ENCODE data around the gene YES1. TPM values are rescaled to one million over a fixed set of nuclear protein-coding genes. Genes with fewer than 3 reads are reported as not detected.

The YES1 gene
- total RNA-seq, 2 donors from 2014 or later: 41.2 to 50.4 TPM

GRCh38 chr18:711310-711656, 100.8 kb downstream of the YES1 start:
- ATAC-seq (ENCODE audit: insufficient number of reproducible peaks, low FRiP score, low read depth) (no peak), DNase-seq (ENCODE audit: low spot score) (no peak)
- TF ChIP-seq, protein P1, sequence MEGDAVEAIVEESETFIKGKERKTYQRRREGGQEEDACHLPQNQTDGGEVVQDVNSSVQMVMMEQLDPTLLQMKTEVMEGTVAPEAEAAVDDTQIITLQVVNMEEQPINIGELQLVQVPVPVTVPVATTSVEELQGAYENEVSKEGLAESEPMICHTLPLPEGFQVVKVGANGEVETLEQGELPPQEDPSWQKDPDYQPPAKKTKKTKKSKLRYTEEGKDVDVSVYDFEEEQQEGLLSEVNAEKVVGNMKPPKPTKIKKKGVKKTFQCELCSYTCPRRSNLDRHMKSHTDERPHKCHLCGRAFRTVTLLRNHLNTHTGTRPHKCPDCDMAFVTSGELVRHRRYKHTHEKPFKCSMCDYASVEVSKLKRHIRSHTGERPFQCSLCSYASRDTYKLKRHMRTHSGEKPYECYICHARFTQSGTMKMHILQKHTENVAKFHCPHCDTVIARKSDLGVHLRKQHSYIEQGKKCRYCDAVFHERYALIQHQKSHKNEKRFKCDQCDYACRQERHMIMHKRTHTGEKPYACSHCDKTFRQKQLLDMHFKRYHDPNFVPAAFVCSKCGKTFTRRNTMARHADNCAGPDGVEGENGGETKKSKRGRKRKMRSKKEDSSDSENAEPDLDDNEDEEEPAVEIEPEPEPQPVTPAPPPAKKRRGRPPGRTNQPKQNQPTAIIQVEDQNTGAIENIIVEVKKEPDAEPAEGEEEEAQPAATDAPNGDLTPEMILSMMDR (IDR thresholded peaks at IDR 0.05): no peak

GRCh38 chr18:710418-711300, 101.4 kb downstream of the YES1 start:
- DNase-seq (ENCODE audit: low spot score) (no peak), ATAC-seq (ENCODE audit: insufficient number of reproducible peaks, low FRiP score, low read depth) (no peak)
- Histone ChIP-seq H3K4me3 (peak overlapping the region; percentile 93), H3K9me3 (no peaks in the 10 kb centered on the region), H3K27ac (no peak overlapping the region), H3K4me1 (ENCODE audit: control insufficient read depth in 1 of 2, low read depth in 2 of 2) (peaks cover 0 to 11% of the 10 kb centered on the region in 2 donors), H3K27me3 (replicated peaks; ENCODE audit: insufficient read depth) (no peaks in the 10 kb centered on the region), H3K36me3 (no peaks in the 10 kb centered on the region)
- TF ChIP-seq, protein P1 (IDR thresholded peaks at IDR 0.05): no peak

More at GRCh38 chr18:711310-711656, 100.8 kb downstream of the YES1 start:
- H3K4me1 ChIP-seq (ENCODE audit: control insufficient read depth in 1 of 2, low read depth in 2 of 2): peaks cover 0 to 11% of the 10 kb centered on the region in 2 donors
- H3K4me3 ChIP-seq: peak overlapping the region; percentile 93
- no peaks in the 10 kb centered on the region for H3K36me3 ChIP-seq
- H3K27ac ChIP-seq: peak overlapping the region; percentile 68 to 70
- no peaks in the 10 kb centered on the region for H3K27me3 ChIP-seq (replicated peaks; ENCODE audit: insufficient read depth)
- no peaks in the 10 kb centered on the region for H3K9me3 ChIP-seq

GRCh38 chr18:709771-710170, 102.3 kb downstream of the YES1 start:
- Histone ChIP-seq H3K27me3 (replicated peaks; ENCODE audit: insufficient read depth) (no peaks in the 10 kb centered on the region), H3K36me3 (no peaks in the 10 kb centered on the region), H3K27ac (no peak overlapping the region), H3K4me3 (no peak overlapping the region), H3K4me1 (ENCODE audit: control insufficient read depth in 1 of 2, low read depth in 2 of 2) (peaks cover 0 to 11% of the 10 kb centered on the region in 2 donors), H3K9me3 (no peaks in the 10 kb centered on the region)
- DNase-seq (ENCODE audit: low spot score): no peak
- TF ChIP-seq, protein P1 (IDR thresholded peaks at IDR 0.05): no peak
- no peak for ATAC-seq (ENCODE audit: insufficient number of reproducible peaks, low FRiP score, low read depth)

- ATAC-seq (ENCODE audit: insufficient number of reproducible peaks, low FRiP score, low read depth) (no peak), DNase-seq (ENCODE audit: low spot score) (no peak)
- TF ChIP-seq, protein P1 (IDR thresholded peaks at IDR 0.05): no peak
- H3K27ac ChIP-seq: no peak overlapping the region
- H3K36me3 ChIP-seq: no peaks in the 10 kb centered on the region
- no peaks in the 10 kb centered on the region for H3K9me3 ChIP-seq
- no peaks in the 10 kb centered on the region for H3K27me3 ChIP-seq (replicated peaks; ENCODE audit: insufficient read depth)
- no peak overlapping the region for H3K4me3 ChIP-seq
- H3K4me1 ChIP-seq (ENCODE audit: control insufficient read depth in 1 of 2, low read depth in 2 of 2): peaks cover 0 to 11% of the 10 kb centered on the region in 2 donors
Observed at GRCh38 chr18:708096-708495, 103.9 kb downstream of the YES1 start.

DNA sequence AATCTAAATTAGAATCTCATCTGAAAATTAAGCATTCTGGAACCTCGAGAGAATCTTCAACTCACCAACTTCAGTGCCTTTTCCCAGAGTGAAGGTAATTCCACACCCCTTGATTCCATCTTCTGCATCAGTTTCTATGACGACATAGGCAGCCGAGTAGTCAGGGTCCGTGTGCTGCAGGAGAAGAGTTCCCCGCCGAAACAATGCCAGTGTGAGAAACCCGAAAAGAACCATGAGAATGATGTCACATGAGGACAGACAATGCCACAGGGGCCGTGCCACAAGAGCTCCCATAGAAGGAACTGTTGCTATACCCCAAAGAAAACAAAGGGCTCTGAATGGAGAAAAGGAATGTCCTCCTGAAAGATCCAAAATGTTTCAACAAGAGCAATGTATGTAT, 105.6 kb downstream of the YES1 start:
- TF ChIP-seq, protein P1 (IDR thresholded peaks at IDR 0.05): no peak
- H3K27ac ChIP-seq: no peak overlapping the region
- no peaks in the 10 kb centered on the region for H3K27me3 ChIP-seq (replicated peaks; ENCODE audit: insufficient read depth)
- peaks cover 0 to 11% of the 10 kb centered on the region in 2 donors for H3K4me1 ChIP-seq (ENCODE audit: control insufficient read depth in 1 of 2, low read depth in 2 of 2)
- DNase-seq (ENCODE audit: low spot score) (no peak), ATAC-seq (ENCODE audit: insufficient number of reproducible peaks, low FRiP score, low read depth) (no peak)
- no peaks in the 10 kb centered on the region for H3K9me3 ChIP-seq
- no peaks in the 10 kb centered on the region for H3K36me3 ChIP-seq
- H3K4me3 ChIP-seq: no peak overlapping the region

All from thoracic aorta (tissue), 2 donors.